Lung (tissue), 12 donors: ENCODE results near the gene SLC25A12. TPM values are rescaled to one million over a fixed set of nuclear protein-coding genes. Genes with fewer than 3 reads are reported as not detected.
A peak's percentile ranks its signal among the peaks of the same experiment; 100 is the strongest.

ENCODE experiments used
- ATAC-seq: fragments of 200-7000 bp; cut with Tn5 transposase; one replicate; pipeline ENCODE4 v1.9.1; 2020; ENCODE audit warnings: moderate number of reproducible peaks; ENCODE audit not compliant: insufficient read depth, low FRiP score
- DNase-seq, 3 donors: peaks; one replicate each; pipeline ENCODE4 v3.0.0-alpha.2; 2013 to 2017
- H3K27ac ChIP-seq, 2 donors: one replicate each; pipeline ENCODE4 v1.5.1; 2013; ENCODE audit warnings: mild to moderate bottlenecking in 2 of 2, moderate library complexity in 2 of 2, control low read depth in 1 of 2, inconsistent platforms in 1 of 2, low read depth in 1 of 2, low read length in 1 of 2
- H3K27me3 ChIP-seq, 3 donors: one replicate each; pipeline ENCODE4 v1.5.1; 2013; ENCODE audit warnings: low read length in 2 of 3; ENCODE audit not compliant: control insufficient read depth in 3 of 3, insufficient read depth in 3 of 3
- H3K36me3 ChIP-seq, 4 donors: one replicate each; pipeline ENCODE4 v1.5.1; 2013; ENCODE audit warnings: low read length in 4 of 4, mild to moderate bottlenecking in 1 of 4, moderate library complexity in 1 of 4; ENCODE audit not compliant: control insufficient read depth in 4 of 4, insufficient read depth in 4 of 4
- H3K4me1 ChIP-seq, 5 donors: one replicate each; pipeline ENCODE4 v1.5.1; 2013; ENCODE audit warnings: low read length in 5 of 5, mild to moderate bottlenecking in 2 of 5, moderate library complexity in 1 of 5; ENCODE audit not compliant: control insufficient read depth in 5 of 5, insufficient read depth in 5 of 5
- H3K4me3 ChIP-seq: one replicate; pipeline ENCODE4 v1.5.1; 2013; ENCODE audit warnings: mild to moderate bottlenecking, control low read depth, moderate library complexity
- H3K9ac ChIP-seq, 2 donors: one replicate each; pipeline ENCODE4 v1.5.1; 2013; ENCODE audit warnings: low read length in 2 of 2, control low read depth in 1 of 2; ENCODE audit not compliant: insufficient read depth in 1 of 2
- H3K9me3 ChIP-seq, 4 donors: one replicate each; pipeline ENCODE4 v1.5.1; 2013; ENCODE audit warnings: low read length in 3 of 4, mild to moderate bottlenecking in 1 of 4, moderate library complexity in 1 of 4; ENCODE audit not compliant: control insufficient read depth in 4 of 4, insufficient read depth in 3 of 4
- CTCF ChIP-seq: IDR thresholded peaks from 2 replicates; pipeline ENCODE4 v1.5.1; 2012; ENCODE audit warnings: mild to moderate bottlenecking; ENCODE audit errors: control extremely low read depth, extremely low read depth
- WGBS, 2 donors: extraction: QIAGEN DNeasy Blood & Tissue Kit; methylation state at CpG; one replicate each; pipeline ENCODE4 v1.1.7; 2013; 5-methylcytosine and 5-hydroxymethylcytosine counted together
- polyA plus RNA-seq, 2 donors: library from polyadenylated mRNA; stranded (reverse); fragments of 200-250 nt; gene quantifications; one replicate each; pipeline ENCODE4 v1.2.1, GENCODE V29; 2013
- total RNA-seq, 2 donors: library from RNA; depleted of rRNA in 1 of 2; stranded (reverse); fragments of >200 nt in 1 of 2; gene quantifications; one replicate each; pipeline ENCODE4 v1.2.1, GENCODE V29; 2014 to 2021
- donor health status: control.
- donor health status: control.
- donor health status: Bipolar disorder and iron deficiency.
- donor health status: healthy.
- donor health status: DM: yes; HTN: yes; CAD: no.

SLC25A12 gene
- total and polyA plus RNA-seq, 4 donors: 6.9 to 22.4 (median 14.2) TPM

- H3K36me3 ChIP-seq: peaks cover 0 to 3% (median under 1%) of the 10 kb centered on the region in 4 donors
- H3K27me3 ChIP-seq: no peaks in the 10 kb centered on the region
- TF ChIP-seq CTCF: no peak
- peaks cover 0 to 4% (median 0%) of the 10 kb centered on the region in 4 donors for H3K9me3 ChIP-seq
- no peak for DNase-seq
- ATAC-seq: no peak
- no peak overlapping the region for H3K27ac ChIP-seq
- H3K4me3 ChIP-seq: no peak overlapping the region
- WGBS, 2 donors: 72 to 89% methylated on average over 9 of the region's 9 CpGs
- H3K9ac ChIP-seq: no peak overlapping the region
- peaks cover 0 to 13% (median 0%) of the 10 kb centered on the region in 5 donors for H3K4me1 ChIP-seq
Measured at GRCh38 chr2:171939058-171939742, 45.2 kb upstream of the SLC25A12 start.

GRCh38 chr2:171930385-171930784, 36.3 kb upstream of the SLC25A12 start:
- 96 to 98% methylated on average over 4 of the region's 4 CpGs for WGBS, 2 donors
- no peak overlapping the region for H3K4me3 ChIP-seq
- ATAC-seq: no peak
- H3K9ac ChIP-seq: no peak overlapping the region
- no peak for TF ChIP-seq CTCF
- no peak for DNase-seq
- H3K4me1 ChIP-seq: peaks cover 0 to 1% (median 0%) of the 10 kb centered on the region in 5 donors
- no peaks in the 10 kb centered on the region for H3K27me3 ChIP-seq
- no peaks in the 10 kb centered on the region for H3K9me3 ChIP-seq
- peaks cover 2 to 32% (median 13%) of the 10 kb centered on the region in 4 donors for H3K36me3 ChIP-seq
- H3K27ac ChIP-seq: no peak overlapping the region

- DNase-seq (peak in 1 of 3 donors; percentile 18), ATAC-seq (no peak)
- no peak overlapping the region for H3K9ac ChIP-seq
- H3K9me3 ChIP-seq: no peaks in the 10 kb centered on the region
- 95 to 96% methylated on average over 17 of the region's 17 CpGs for WGBS, 2 donors
- peaks cover 0 to 18% (median 3%) of the 10 kb centered on the region in 5 donors for H3K4me1 ChIP-seq
- TF ChIP-seq CTCF: no peak
- no peak overlapping the region for H3K4me3 ChIP-seq
- no peak overlapping the region for H3K27ac ChIP-seq
- H3K36me3 ChIP-seq: peaks cover 1 to 16% (median 10%) of the 10 kb centered on the region in 4 donors
- no peaks in the 10 kb centered on the region for H3K27me3 ChIP-seq
Measured at GRCh38 chr2:171924170-171924942, 30.3 kb upstream of the SLC25A12 start.
